DOHH2 (cell line): Measurements from ENCODE around the gene OPN4.
A peak's percentile ranks its signal among the peaks of the same experiment; 100 is the strongest.

ENCODE experiments used
- H3F3A ChIP-seq: fragments of 200-600 bp; sonication (generic), shearing (Covaris generic); 2 replicates; pipeline ENCODE4 v1.6.0; 2016; ENCODE audit warnings: antibody characterized with exemption, mild to moderate bottlenecking; ENCODE audit not compliant: control insufficient read depth, insufficient read depth
- H3K27ac ChIP-seq: fragments of 200-600 bp; sonication (generic); 2 replicates; pipeline ENCODE4 v1.5.1; 2014; ENCODE audit warnings: low read depth, mild to moderate bottlenecking, low read length, moderate library complexity
- H3K27me3 ChIP-seq: fragments of 200-600 bp; sonication (generic); 2 replicates; pipeline ENCODE4 v1.6.1; 2014; ENCODE audit warnings: mild to moderate bottlenecking, low read length, mixed read lengths; ENCODE audit not compliant: control insufficient read depth
- H3K36me3 ChIP-seq: fragments of 200-600 bp; sonication (generic); 2 replicates; pipeline ENCODE4 v1.6.1; 2014; ENCODE audit warnings: mild to moderate bottlenecking, low read length, moderate library complexity, mixed read lengths; ENCODE audit not compliant: control insufficient read depth
- H3K4me1 ChIP-seq: fragments of 200-600 bp; sonication (generic); 2 replicates; pipeline ENCODE4 v1.6.1; 2014; ENCODE audit warnings: mild to moderate bottlenecking, low read length, mixed read lengths; ENCODE audit not compliant: control insufficient read depth
- H3K4me2 ChIP-seq: fragments of 200-600 bp; sonication (generic); 2 replicates; pipeline ENCODE4 v1.6.0; 2014; ENCODE audit warnings: mild to moderate bottlenecking, low read length, moderate library complexity
- H3K4me3 ChIP-seq: fragments of 200-600 bp; sonication (generic); 2 replicates; pipeline ENCODE4 v1.5.1; 2014; ENCODE audit warnings: mild to moderate bottlenecking, low read length, mixed read lengths
- H3K79me2 ChIP-seq: fragments of 200-600 bp; sonication (generic); 2 replicates; pipeline ENCODE4 v1.6.1; 2014; ENCODE audit warnings: mild to moderate bottlenecking, low read length, mixed read lengths; ENCODE audit not compliant: control insufficient read depth
- H3K9me2 ChIP-seq: fragments of 200-600 bp; sonication (generic); replicated peaks from 2 replicates; pipeline ENCODE4 v1.6.1; 2014; ENCODE audit warnings: mild to moderate bottlenecking, low read length, mixed read lengths; ENCODE audit not compliant: control insufficient read depth
- H3K9me3 ChIP-seq: fragments of 200-600 bp; sonication (generic); 2 replicates; pipeline ENCODE4 v1.6.1; 2014; ENCODE audit warnings: antibody characterized with exemption, low read length, mixed read lengths; ENCODE audit not compliant: control insufficient read depth, insufficient read depth
- H4K20me1 ChIP-seq: fragments of 200-600 bp; sonication (generic); 2 replicates; pipeline ENCODE4 v1.6.0; 2014; ENCODE audit warnings: low read depth, mild to moderate bottlenecking, antibody characterized with exemption, low read length, moderate library complexity; ENCODE audit not compliant: control insufficient read depth, insufficient read depth
- CTCF ChIP-seq: fragments of 200-600 bp; sonication (generic); IDR thresholded peaks from one replicate; pipeline ENCODE4 v1.5.1; 2014; ENCODE audit warnings: antibody characterized with exemption, mild to moderate bottlenecking, low read depth, low read length; ENCODE audit not compliant: poor library complexity, severe bottlenecking
- EZH2phosphoT487 ChIP-seq: fragments of 200-600 bp; sonication (generic); IDR thresholded peaks from 2 replicates; pipeline ENCODE4 v1.6.1; 2017; ENCODE audit warnings: borderline replicate concordance, mild to moderate bottlenecking, antibody characterized with exemption, low read length, moderate library complexity, mixed read lengths

Gene OPN4

GRCh38 chr10:86692664-86693063 is 38.3 kb downstream of the OPN4 start:
- H3K9me3 ChIP-seq = no peaks in the 10 kb centered on the region
- H3K79me2 ChIP-seq = no peaks in the 10 kb centered on the region
- H3F3A ChIP-seq = no peaks in the 10 kb centered on the region
- no peak overlapping the region for H3K4me3 ChIP-seq
- H3K4me1 ChIP-seq = peaks cover 2% of the 10 kb centered on the region; the same call in 1 of the 2 replicates
- H3K36me3 ChIP-seq = no peaks in the 10 kb centered on the region
- H3K4me2 ChIP-seq = no peak overlapping the region
- TF ChIP-seq EZH2phosphoT487 = no peak
- TF ChIP-seq CTCF = no peak
- H4K20me1 ChIP-seq = no peaks in the 10 kb centered on the region
- no peak overlapping the region for H3K27ac ChIP-seq
- peaks cover 8% of the 10 kb centered on the region for H3K27me3 ChIP-seq
- no peaks in the 10 kb centered on the region for H3K9me2 ChIP-seq

- TF ChIP-seq CTCF (no peak), EZH2phosphoT487 (no peak)
- no peaks in the 10 kb centered on the region for H3K9me3 ChIP-seq
- H4K20me1 ChIP-seq = no peaks in the 10 kb centered on the region
- no peak overlapping the region for H3K4me3 ChIP-seq
- no peak overlapping the region for H3K27ac ChIP-seq
- H3F3A ChIP-seq = no peaks in the 10 kb centered on the region
- H3K4me2 ChIP-seq = no peak overlapping the region
- no peaks in the 10 kb centered on the region for H3K36me3 ChIP-seq
- H3K9me2 ChIP-seq = no peaks in the 10 kb centered on the region
- peaks cover 2% of the 10 kb centered on the region; the same call in 1 of the 2 replicates for H3K4me1 ChIP-seq
- H3K27me3 ChIP-seq = peaks cover 8% of the 10 kb centered on the region
- no peaks in the 10 kb centered on the region for H3K79me2 ChIP-seq
Measured at GRCh38 chr10:86693275-86693674, 38.9 kb downstream of the OPN4 start.

GRCh38 chr10:86693721-86694369 is 39.5 kb downstream of the OPN4 start:
- Histone ChIP-seq H3K4me1 (no peaks in the 10 kb centered on the region), H3K9me2 (no peaks in the 10 kb centered on the region), H3K27me3 (peaks cover 8% of the 10 kb centered on the region), H3K4me2 (no peak overlapping the region), H3K4me3 (no peak overlapping the region), H3K36me3 (no peaks in the 10 kb centered on the region), H4K20me1 (no peaks in the 10 kb centered on the region), H3F3A (no peaks in the 10 kb centered on the region), H3K9me3 (no peaks in the 10 kb centered on the region), H3K27ac (no peak overlapping the region), H3K79me2 (no peaks in the 10 kb centered on the region)
- TF ChIP-seq CTCF (peak; percentile 68), EZH2phosphoT487 (no peak)
